ENCODE data around the gene RAB40C. TPM values are rescaled to one million over a fixed set of nuclear protein-coding genes. Genes with fewer than 3 reads are reported as not detected.

The RAB40C gene
- total RNA-seq, 1 donor: 11.2 TPM

DNA sequence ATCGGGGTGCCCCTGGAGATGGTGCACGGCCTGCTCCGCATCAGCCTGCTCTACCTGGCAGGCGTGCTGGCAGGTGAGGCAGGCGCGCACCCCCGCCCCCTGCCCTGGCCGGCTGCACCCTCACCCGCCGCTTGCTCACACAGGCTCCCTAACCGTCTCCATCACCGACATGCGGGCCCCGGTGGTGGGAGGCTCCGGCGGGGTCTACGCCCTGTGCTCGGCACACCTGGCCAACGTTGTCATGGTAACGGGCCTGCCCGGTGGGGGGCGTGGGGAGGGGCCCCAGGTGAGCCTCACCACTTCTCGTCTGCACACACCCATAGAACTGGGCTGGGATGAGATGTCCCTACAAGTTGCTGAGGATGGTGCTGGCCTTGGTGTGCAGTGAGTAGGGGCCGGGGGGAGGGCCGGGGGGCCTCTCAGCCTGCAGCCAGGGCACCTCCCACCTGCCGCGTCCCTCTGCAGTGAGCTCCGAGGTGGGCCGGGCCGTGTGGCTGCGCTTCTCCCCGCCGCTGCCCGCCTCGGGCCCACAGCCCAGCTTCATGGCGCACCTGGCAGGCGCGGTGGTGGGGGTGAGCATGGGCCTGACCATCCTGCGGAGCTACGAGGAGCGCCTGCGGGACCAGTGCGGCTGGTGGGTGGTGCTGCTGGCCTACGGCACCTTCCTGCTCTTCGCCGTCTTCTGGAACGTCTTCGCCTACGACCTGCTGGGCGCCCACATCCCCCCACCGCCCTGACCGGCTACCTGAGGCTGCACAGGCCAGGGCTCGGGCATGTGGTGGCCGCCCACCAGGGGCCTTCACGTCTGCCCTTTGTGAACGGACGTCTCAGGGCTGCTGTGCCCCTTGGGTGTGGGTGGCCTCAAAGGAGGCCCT is 87.7 kb downstream of the RAB40C start:
- Histone ChIP-seq H3K9me3 (ENCODE audit: low read depth, low read length) (no peaks in the 10 kb centered on the region), H3K27ac (ENCODE audit: low read depth, low read length) (no peak overlapping the region), H3K4me3 (ENCODE audit: insufficient read depth, low read length) (no peak overlapping the region), H3K36me3 (ENCODE audit: insufficient read depth, low read length) (peaks cover 27% of the 10 kb centered on the region), H3K4me2 (ENCODE audit: insufficient read depth, low read length) (no peak overlapping the region), H4K20me1 (ENCODE audit: insufficient read depth, low read length) (peaks cover 43% of the 10 kb centered on the region), H3K27me3 (ENCODE audit: insufficient read depth, low read length) (no peaks in the 10 kb centered on the region), H3K79me2 (ENCODE audit: insufficient read depth, low read length) (peaks cover 19% of the 10 kb centered on the region), H3K4me1 (ENCODE audit: insufficient read depth, low read length) (peaks cover 16% of the 10 kb centered on the region), H2AFZ (ENCODE audit: low read length) (no peak overlapping the region)
- TF ChIP-seq, protein P1, sequence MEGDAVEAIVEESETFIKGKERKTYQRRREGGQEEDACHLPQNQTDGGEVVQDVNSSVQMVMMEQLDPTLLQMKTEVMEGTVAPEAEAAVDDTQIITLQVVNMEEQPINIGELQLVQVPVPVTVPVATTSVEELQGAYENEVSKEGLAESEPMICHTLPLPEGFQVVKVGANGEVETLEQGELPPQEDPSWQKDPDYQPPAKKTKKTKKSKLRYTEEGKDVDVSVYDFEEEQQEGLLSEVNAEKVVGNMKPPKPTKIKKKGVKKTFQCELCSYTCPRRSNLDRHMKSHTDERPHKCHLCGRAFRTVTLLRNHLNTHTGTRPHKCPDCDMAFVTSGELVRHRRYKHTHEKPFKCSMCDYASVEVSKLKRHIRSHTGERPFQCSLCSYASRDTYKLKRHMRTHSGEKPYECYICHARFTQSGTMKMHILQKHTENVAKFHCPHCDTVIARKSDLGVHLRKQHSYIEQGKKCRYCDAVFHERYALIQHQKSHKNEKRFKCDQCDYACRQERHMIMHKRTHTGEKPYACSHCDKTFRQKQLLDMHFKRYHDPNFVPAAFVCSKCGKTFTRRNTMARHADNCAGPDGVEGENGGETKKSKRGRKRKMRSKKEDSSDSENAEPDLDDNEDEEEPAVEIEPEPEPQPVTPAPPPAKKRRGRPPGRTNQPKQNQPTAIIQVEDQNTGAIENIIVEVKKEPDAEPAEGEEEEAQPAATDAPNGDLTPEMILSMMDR (IDR thresholded peaks at IDR 0.05; ENCODE audit: extremely low read depth, low read depth, low read length): no peak
- DNase-seq (ENCODE audit: insufficient read length, low spot score, missing footprints): no peak

GRCh38 chr16:678209-678857 is 88.5 kb downstream of the RAB40C start:
- Histone ChIP-seq H4K20me1 (ENCODE audit: insufficient read depth, low read length) (peaks cover 49% of the 10 kb centered on the region), H3K79me2 (ENCODE audit: insufficient read depth, low read length) (peaks cover 26% of the 10 kb centered on the region), H3K4me3 (ENCODE audit: insufficient read depth, low read length) (no peak overlapping the region), H3K36me3 (ENCODE audit: insufficient read depth, low read length) (peaks cover 27% of the 10 kb centered on the region), H3K27ac (ENCODE audit: low read depth, low read length) (no peak overlapping the region), H3K4me2 (ENCODE audit: insufficient read depth, low read length) (no peak overlapping the region), H3K27me3 (ENCODE audit: insufficient read depth, low read length) (no peaks in the 10 kb centered on the region), H3K4me1 (ENCODE audit: insufficient read depth, low read length) (peaks cover 20% of the 10 kb centered on the region), H3K9me3 (ENCODE audit: low read depth, low read length) (no peaks in the 10 kb centered on the region), H2AFZ (ENCODE audit: low read length) (no peak overlapping the region)
- TF ChIP-seq, protein P1 (IDR thresholded peaks at IDR 0.05; ENCODE audit: extremely low read depth, low read depth, low read length): no peak
- DNase-seq (ENCODE audit: insufficient read length, low spot score, missing footprints): no peak

Small RNA genes within 50 kb of the gene (small RNA-seq; reads per million reads assigned to genes)
- not detected for gene MIR3176
- 0.30 reads per million for gene Z98883.1

Other genes starting within 250 kb of the RAB40C start
- gene AXIN1, start 237.3 kb upstream of the RAB40C start, total RNA-seq: 21.5 and 21.7 TPM in 2 replicates
- 50.7 and 55.4 TPM in 2 replicates for gene MRPL28, start 219.5 kb upstream of the RAB40C start, total RNA-seq
- gene PGAP6, start 208.1 kb upstream of the RAB40C start, total RNA-seq: 40.1 and 54.3 TPM in 2 replicates
- 77.2 and 83.6 TPM in 2 replicates for gene NME4, start 192.9 kb upstream of the RAB40C start, total RNA-seq
- gene DECR2, start 188.2 kb upstream of the RAB40C start, total RNA-seq: 18.1 and 24.5 TPM in 2 replicates
- gene RAB11FIP3, start 164.4 kb upstream of the RAB40C start, total RNA-seq: 22.7 and 25.3 TPM in 2 replicates
- 25.3 and 27.1 TPM in 2 replicates for gene CAPN15, start 62.4 kb upstream of the RAB40C start, total RNA-seq
- under 0.01 TPM in 1 of 2 replicates, not detected in the other for gene PRR35, start 29.7 kb upstream of the RAB40C start, total RNA-seq
- gene NHLRC4, start 23.1 kb upstream of the RAB40C start, total RNA-seq: 1.2 and 2.2 TPM in 2 replicates
- 25.6 and 29.0 TPM in 2 replicates for gene PIGQ, start 20.1 kb upstream of the RAB40C start, total RNA-seq
- gene WFIKKN1, start 40.9 kb downstream of the RAB40C start, total RNA-seq: under 0.01 and 0.36 TPM in 2 replicates
- 72.8 and 76.0 TPM in 2 replicates for gene METTL26, start 46.2 kb downstream of the RAB40C start, total RNA-seq
- gene MCRIP2, start 51.8 kb downstream of the RAB40C start, total RNA-seq: 20.0 and 20.3 TPM in 2 replicates
- 10.3 and 19.2 TPM in 2 replicates for gene WDR90, start 59.3 kb downstream of the RAB40C start, total RNA-seq
- gene RHOT2, start 78.1 kb downstream of the RAB40C start, total RNA-seq: 35.9 and 42.0 TPM in 2 replicates
- 0.88 and 1.1 TPM in 2 replicates for gene RHBDL1, start 85.6 kb downstream of the RAB40C start, total RNA-seq
- gene STUB1, start 90.3 kb downstream of the RAB40C start, total RNA-seq: 88.1 and 102 TPM in 2 replicates
- 48.0 and 48.5 TPM in 2 replicates for gene JMJD8, start 94.3 kb downstream of the RAB40C start, total RNA-seq
- 8.0 and 8.7 TPM in 2 replicates for gene WDR24, start 100.3 kb downstream of the RAB40C start, total RNA-seq
- not detected in 2 replicates for gene FBXL16, start 115.7 kb downstream of the RAB40C start, total RNA-seq
- gene METRN, start 125.1 kb downstream of the RAB40C start, total RNA-seq: 30.9 and 33.3 TPM in 2 replicates
- gene ANTKMT, start 131.1 kb downstream of the RAB40C start, total RNA-seq: 20.9 and 21.7 TPM in 2 replicates
- gene CCDC78, start 136.4 kb downstream of the RAB40C start, total RNA-seq: 2.1 and 2.2 TPM in 2 replicates
- 12.7 and 16.3 TPM in 2 replicates for gene HAGHL, start 137.0 kb downstream of the RAB40C start, total RNA-seq
- 32.2 and 35.1 TPM in 2 replicates for gene CIAO3, start 150.9 kb downstream of the RAB40C start, total RNA-seq
- gene MSLN, start 170.7 kb downstream of the RAB40C start, total RNA-seq: under 0.01 and 1.2 TPM in 2 replicates
- 23.3 and 28.2 TPM in 2 replicates for gene RPUSD1, start 198.3 kb downstream of the RAB40C start, total RNA-seq
- 3.3 and 3.8 TPM in 2 replicates for gene CHTF18, start 198.6 kb downstream of the RAB40C start, total RNA-seq
- not detected in 2 replicates for gene GNG13, start 210.7 kb downstream of the RAB40C start, total RNA-seq